K562 treated with DMSO at 1 percent for 12 hours (cell line): Measurements from ENCODE around the gene LIN37. TPM values are rescaled to one million over a fixed set of nuclear protein-coding genes. Genes with fewer than 3 reads are reported as not detected.

ENCODE experiments used
- total RNA-seq: library from RNA; unstranded; fragments of 300-600 nt; gene quantifications from 2 replicates; pipeline ENCODE4 v1.2.3, GENCODE V29; 2022; ENCODE audit not compliant: insufficient read depth

Gene LIN37
- 24.0 and 25.9 TPM in 2 replicates for total RNA-seq

GRCh38 chr19:35748106-35749020 is at the start of gene LIN37:
Gene LIN37 (plus strand): TSS chr19:35748576. CDS start chr19:35748725, 149 bp downstream.

GRCh38 chr19:35704218-35704617 is 44.2 kb upstream of the LIN37 start, which contains the start of gene ZBTB32:
Gene ZBTB32 (plus strand): TSS chr19:35704558. CDS start chr19:35714627, 10,069 bp downstream.

GRCh38 chr19:35717665-35718344 is 30.6 kb upstream of the LIN37 start, which contains the start of gene KMT2B:
Gene KMT2B (plus strand): TSS chr19:35718003. CDS start chr19:35718019, 16 bp downstream.

GRCh38 chr19:35742121-35742724 is 6.2 kb upstream of the LIN37 start, which contains the start of gene IGFLR1:
Gene IGFLR1 (minus strand): TSS chr19:35742452. CDS start chr19:35741180, 1,272 bp downstream.

GRCh38 chr19:35745328-35746086 is 2.9 kb upstream of the LIN37 start, which contains the start of the genes PSENEN and U2AF1L4:
Gene PSENEN (plus strand): TSS chr19:35745651. CDS start chr19:35745931, 280 bp downstream.
Gene U2AF1L4 (minus strand): TSS chr19:35745418. CDS start chr19:35745391, 27 bp downstream.

GRCh38 chr19:35756377-35757230 is 8.2 kb downstream of the LIN37 start, which contains the start of gene HSPB6:
Gene HSPB6 (minus strand): TSS chr19:35757029. CDS start chr19:35757008, 21 bp downstream.

GRCh38 chr19:35757749-35758608 is 9.6 kb downstream of the LIN37 start, which contains the start of gene PROSER3:
Gene PROSER3 (plus strand): TSS chr19:35758176. CDS start chr19:35758216, 40 bp downstream.

GRCh38 chr19:35775298-35776101 is 27.1 kb downstream of the LIN37 start, which contains the start of gene ARHGAP33:
Gene ARHGAP33 (plus strand): TSS chr19:35775564. CDS start chr19:35775659, 95 bp downstream.

Other genes with a start within 250 kb of the LIN37 start
- not detected in 2 replicates for gene DMKN, start 234.9 kb upstream of the LIN37 start, total RNA-seq
- gene SBSN, start 220.3 kb upstream of the LIN37 start, total RNA-seq, result not detected in 2 replicates
- not detected in 2 replicates for gene GAPDHS, start 215.1 kb upstream of the LIN37 start, total RNA-seq
- 104 and 142 TPM in 2 replicates for gene TMEM147, start 202.9 kb upstream of the LIN37 start, total RNA-seq
- gene ATP4A, start 184.9 kb upstream of the LIN37 start, total RNA-seq, result not detected in 2 replicates
- not detected in 2 replicates for gene PMIS2, start 162.4 kb upstream of the LIN37 start, total RNA-seq
- 18.2 and 37.8 TPM in 2 replicates for gene HAUS5, start 135.8 kb upstream of the LIN37 start, total RNA-seq
- 182 and 236 TPM in 2 replicates for gene RBM42, start 119.5 kb upstream of the LIN37 start, total RNA-seq
- 1.7 and 2.1 TPM in 2 replicates for gene ETV2, start 106.8 kb upstream of the LIN37 start, total RNA-seq
- gene COX6B1, start 100.3 kb upstream of the LIN37 start, total RNA-seq, result 995 and 1,433 TPM in 2 replicates
- gene UPK1A, start 82.1 kb upstream of the LIN37 start, total RNA-seq, result not detected in 2 replicates
- gene ZBTB32, start 44.0 kb upstream of the LIN37 start, total RNA-seq, result not detected in 2 replicates
- 20.4 and 28.5 TPM in 2 replicates for gene KMT2B, start 30.6 kb upstream of the LIN37 start, total RNA-seq
- gene IGFLR1, start 6.1 kb upstream of the LIN37 start, total RNA-seq, result 10.9 and 19.2 TPM in 2 replicates
- gene U2AF1L4, start 3.2 kb upstream of the LIN37 start, total RNA-seq, result 4.5 and 8.7 TPM in 2 replicates
- 21.0 and 49.5 TPM in 2 replicates for gene PSENEN, start 2.9 kb upstream of the LIN37 start, total RNA-seq
- gene HSPB6, start 8.5 kb downstream of the LIN37 start, total RNA-seq, result not detected in 2 replicates
- 5.4 and 18.6 TPM in 2 replicates for gene PROSER3, start 9.6 kb downstream of the LIN37 start, total RNA-seq
- 4.2 and 5.9 TPM in 2 replicates for gene ARHGAP33, start 27.0 kb downstream of the LIN37 start, total RNA-seq
- gene PRODH2, start 64.3 kb downstream of the LIN37 start, total RNA-seq, result not detected in 2 replicates
- 1.3 and 1.9 TPM in 2 replicates for gene NPHS1, start 103.9 kb downstream of the LIN37 start, total RNA-seq
- 0.20 TPM in 1 of 2 replicates, not detected in the other for gene KIRREL2, start 108.3 kb downstream of the LIN37 start, total RNA-seq
- 7.4 and 15.0 TPM in 2 replicates for gene APLP1, start 120.0 kb downstream of the LIN37 start, total RNA-seq
- 5.8 and 7.3 TPM in 2 replicates for gene NFKBID, start 152.0 kb downstream of the LIN37 start, total RNA-seq
- gene HCST, start 154.0 kb downstream of the LIN37 start, total RNA-seq, result not detected in 2 replicates
- 18.6 and 31.0 TPM in 2 replicates for gene TYROBP, start 159.7 kb downstream of the LIN37 start, total RNA-seq
- gene LRFN3, start 187.8 kb downstream of the LIN37 start, total RNA-seq, result not detected in 2 replicates
- 49.4 and 74.2 TPM in 2 replicates for gene SDHAF1, start 246.6 kb downstream of the LIN37 start, total RNA-seq